ENCODE data around the gene NFATC2.
"Not testable (repeated sequence)": the region's sequence is repeated elsewhere in the genome, so short reads cannot be mapped to it uniquely, and the experiment has no call there.

Gene NFATC2

GRCh38 chr20:51574248-51575033 is 31.9 kb upstream of the NFATC2 start:
- Mint-ChIP-seq H3K36me3 (ENCODE audit: low read depth) (no peaks in the 10 kb centered on the region), H3K4me1 (ENCODE audit: low read depth) (no peaks in the 10 kb centered on the region), H3K9me3 (no peaks in the 10 kb centered on the region), H3K27ac (no peak overlapping the region), H3K27me3 (ENCODE audit: low read depth) (peaks cover 13% of the 10 kb centered on the region), H3K4me3 (no peak overlapping the region)

- Mint-ChIP-seq H3K27me3 (ENCODE audit: low read depth) (peaks cover 20% of the 10 kb centered on the region), H3K9me3 (no peaks in the 10 kb centered on the region), H3K27ac (no peak overlapping the region), H3K36me3 (ENCODE audit: low read depth) (no peaks in the 10 kb centered on the region), H3K4me3 (no peak overlapping the region), H3K4me1 (ENCODE audit: low read depth) (no peaks in the 10 kb centered on the region)
These were observed 31.2 kb upstream of the NFATC2 start for GRCh38 chr20:51573576-51574243.

GRCh38 chr20:51571460-51571794 is 28.9 kb upstream of the NFATC2 start:
- Mint-ChIP-seq H3K36me3 (ENCODE audit: low read depth) (no peaks in the 10 kb centered on the region), H3K27ac (no peak overlapping the region)

GRCh38 chr20:51570739-51571459 is 28.4 kb upstream of the NFATC2 start:
- H3K27me3 Mint-ChIP-seq (ENCODE audit: low read depth): peaks cover 37% of the 10 kb centered on the region
- no peak overlapping the region for H3K27ac Mint-ChIP-seq
- no peaks in the 10 kb centered on the region for H3K36me3 Mint-ChIP-seq (ENCODE audit: low read depth)
- H3K4me3 Mint-ChIP-seq: no peak overlapping the region
- peaks cover 3% of the 10 kb centered on the region for H3K9me3 Mint-ChIP-seq
- no peaks in the 10 kb centered on the region for H3K4me1 Mint-ChIP-seq (ENCODE audit: low read depth)

More at GRCh38 chr20:51571460-51571794, 28.9 kb upstream of the NFATC2 start:
- Mint-ChIP-seq H3K27me3 (ENCODE audit: low read depth) (peaks cover 32% of the 10 kb centered on the region), H3K4me3 (no peak overlapping the region), H3K9me3 (peaks cover 3% of the 10 kb centered on the region), H3K4me1 (ENCODE audit: low read depth) (no peaks in the 10 kb centered on the region)

- Mint-ChIP-seq H3K4me1 (ENCODE audit: low read depth) (no peaks in the 10 kb centered on the region), H3K36me3 (ENCODE audit: low read depth) (no peaks in the 10 kb centered on the region), H3K27me3 (ENCODE audit: low read depth) (peaks cover 44% of the 10 kb centered on the region), H3K4me3 (no peak overlapping the region), H3K27ac (no peak overlapping the region), H3K9me3 (peaks cover 3% of the 10 kb centered on the region)
These were observed 27.6 kb upstream of the NFATC2 start for GRCh38 chr20:51569815-51570738.

GRCh38 chr20:51568533-51568932 is 26.0 kb upstream of the NFATC2 start:
- not testable (repeated sequence) for H3K4me1 Mint-ChIP-seq (ENCODE audit: low read depth); H3K27ac Mint-ChIP-seq; H3K4me3 Mint-ChIP-seq; H3K36me3 Mint-ChIP-seq (ENCODE audit: low read depth); H3K9me3 Mint-ChIP-seq
- H3K27me3 Mint-ChIP-seq (ENCODE audit: low read depth): peaks cover 55% of the 10 kb centered on the region

- Mint-ChIP-seq H3K4me1 (ENCODE audit: low read depth) (peaks cover 3% of the 10 kb centered on the region), H3K36me3 (ENCODE audit: low read depth) (no peaks in the 10 kb centered on the region), H3K27ac (no peak overlapping the region), H3K9me3 (peaks cover 3% of the 10 kb centered on the region), H3K27me3 (ENCODE audit: low read depth) (peaks cover 64% of the 10 kb centered on the region), H3K4me3 (no peak overlapping the region)
These were observed 25.1 kb upstream of the NFATC2 start for GRCh38 chr20:51567622-51568021.

GRCh38 chr20:51566594-51566993 is 24.1 kb upstream of the NFATC2 start:
- H3K27me3 Mint-ChIP-seq (ENCODE audit: low read depth): peaks cover 74% of the 10 kb centered on the region

GRCh38 chr20:51565298-51566144 is 23.0 kb upstream of the NFATC2 start:
- H3K27ac Mint-ChIP-seq: no peak overlapping the region
- peaks cover 2% of the 10 kb centered on the region for H3K36me3 Mint-ChIP-seq (ENCODE audit: low read depth)
- peaks cover 3% of the 10 kb centered on the region for H3K9me3 Mint-ChIP-seq
- H3K4me1 Mint-ChIP-seq (ENCODE audit: low read depth): peaks cover 13% of the 10 kb centered on the region
- no peak overlapping the region for H3K4me3 Mint-ChIP-seq
- peaks cover 79% of the 10 kb centered on the region for H3K27me3 Mint-ChIP-seq (ENCODE audit: low read depth)

More at GRCh38 chr20:51566594-51566993, 24.1 kb upstream of the NFATC2 start:
- Mint-ChIP-seq H3K4me3 (no peak overlapping the region), H3K27ac (no peak overlapping the region), H3K36me3 (ENCODE audit: low read depth) (no peaks in the 10 kb centered on the region), H3K9me3 (peaks cover 3% of the 10 kb centered on the region), H3K4me1 (ENCODE audit: low read depth) (peaks cover 6% of the 10 kb centered on the region)

GRCh38 chr20:51563486-51564332 is 21.2 kb upstream of the NFATC2 start:
- no peak overlapping the region for H3K27ac Mint-ChIP-seq

GRCh38 chr20:51563174-51563485 is 20.6 kb upstream of the NFATC2 start:
- H3K9me3 Mint-ChIP-seq: peaks cover 3% of the 10 kb centered on the region
- H3K36me3 Mint-ChIP-seq (ENCODE audit: low read depth): peaks cover 2% of the 10 kb centered on the region
- no peak overlapping the region for H3K27ac Mint-ChIP-seq
- peaks cover 13% of the 10 kb centered on the region for H3K4me1 Mint-ChIP-seq (ENCODE audit: low read depth)
- H3K4me3 Mint-ChIP-seq: peak overlapping the region; percentile 51
- peaks cover 77% of the 10 kb centered on the region for H3K27me3 Mint-ChIP-seq (ENCODE audit: low read depth)

More at GRCh38 chr20:51563486-51564332, 21.2 kb upstream of the NFATC2 start:
- Mint-ChIP-seq H3K4me3 (no peak overlapping the region), H3K27me3 (ENCODE audit: low read depth) (peaks cover 83% of the 10 kb centered on the region), H3K4me1 (ENCODE audit: low read depth) (peaks cover 13% of the 10 kb centered on the region), H3K36me3 (ENCODE audit: low read depth) (peaks cover 2% of the 10 kb centered on the region), H3K9me3 (peaks cover 3% of the 10 kb centered on the region)

GRCh38 chr20:51562332-51563173 is 20.0 kb upstream of the NFATC2 start:
- Mint-ChIP-seq H3K4me3 (peak overlapping the region; percentile 54), H3K27ac (no peak overlapping the region), H3K4me1 (ENCODE audit: low read depth) (peaks cover 13% of the 10 kb centered on the region), H3K36me3 (ENCODE audit: low read depth) (peaks cover 2% of the 10 kb centered on the region), H3K27me3 (ENCODE audit: low read depth) (peaks cover 73% of the 10 kb centered on the region), H3K9me3 (no peaks in the 10 kb centered on the region)
